Esophagus muscularis mucosa (tissue), 4 donors: Measurements from ENCODE around the gene HOXC10. TPM values are rescaled to one million over a fixed set of nuclear protein-coding genes. Genes with fewer than 3 reads are reported as not detected.

Experiments used
- DNase-seq: peaks from one replicate; pipeline ENCODE4 v3.0.0-alpha.2; 2017; ENCODE audit errors: extremely low spot score
- H3K27ac ChIP-seq, 4 donors: fragments of 200-600 bp; sonication (generic); replicated peaks in 1 of 4; 1 replicate in 3 of 4; 2 replicates in 1 of 4; pipeline ENCODE4 v1.5.1; 2016 to 2019; ENCODE audit warnings: mild to moderate bottlenecking in 1 of 4
- H3K27me3 ChIP-seq, 4 donors: fragments of 200-600 bp; sonication (generic); one replicate each; pipeline versions ENCODE4 v1.5.1 to v1.6.0; 2016 to 2019
- H3K36me3 ChIP-seq, 4 donors: fragments of 200-600 bp; sonication (generic); one replicate each; pipeline ENCODE4 v1.5.1; 2016 to 2019
- H3K4me1 ChIP-seq, 4 donors: fragments of 200-600 bp; sonication (generic); one replicate each; pipeline ENCODE4 v1.5.1; 2016 to 2019
- H3K4me3 ChIP-seq, 4 donors: fragments of 200-600 bp; sonication (generic); 1 replicate in 2 of 4; 2 replicates in 2 of 4; pipeline ENCODE4 v1.5.1; 2016 to 2019; ENCODE audit warnings: mild to moderate bottlenecking in 4 of 4, moderate library complexity in 1 of 4
- H3K9me3 ChIP-seq, 4 donors: fragments of 200-600 bp; sonication (generic); 1 replicate in 3 of 4; 2 replicates in 1 of 4; pipeline ENCODE4 v1.5.1; 2016 to 2019
- CTCF ChIP-seq, 3 experiments: fragments of 200-600 bp in 2 of 3; fragments of 450-650 bp in 1 of 3; sonication (generic) in 2 of 3; IDR thresholded peaks; one replicate each; pipeline ENCODE4 v1.5.1; 2017 to 2019; ENCODE audit warnings: antibody characterized with exemption in 3 of 3, mild to moderate bottlenecking in 2 of 3, moderate library complexity in 1 of 3
- EP300 ChIP-seq: sonication (generic); formaldehyde crosslinking; IDR thresholded peaks from one replicate; pipeline ENCODE4 v1.6.1; 2017; ENCODE audit warnings: antibody characterized with exemption
- POLR2A ChIP-seq: fragments of 450-650 bp; IDR thresholded peaks from one replicate; pipeline ENCODE4 v1.6.1; 2017; ENCODE audit warnings: antibody characterized with exemption, moderate library complexity, mild to moderate bottlenecking, low read depth
- POLR2AphosphoS5 ChIP-seq, 2 donors: sonication (generic); formaldehyde crosslinking; IDR thresholded peaks; one replicate each; pipeline ENCODE4 v1.6.1; 2017; ENCODE audit warnings: antibody characterized with exemption in 2 of 2
- WGBS: methylation state at CpG from one replicate; pipeline ENCODE4 v1.1.5; 2018; 5-methylcytosine and 5-hydroxymethylcytosine counted together
- intact Hi-C: fragments of 100-400 bp; cut with DNase I; formaldehyde crosslinking; loops from one replicate; pipeline ENCODE4 v1.15.1; 2023
- small RNA-seq, 3 donors: library from RNA; depleted of rRNA; stranded (forward); fragments of <200 nt; gene quantifications; one replicate each; pipeline ENCODE3, GENCODE V24; 2016
- total RNA-seq, 4 donors: library from RNA; depleted of rRNA; stranded (reverse); fragments of >200 nt; gene quantifications; one replicate each; pipeline versions ENCODE4 v1.1.0 to v1.2.1, GENCODE V29; 2016

HOXC10 gene
- total RNA-seq, 4 donors from 2014 or later, result not detected

GRCh38 chr12:54038284-54038870, 53.4 kb downstream of the HOXC10 start:
- WGBS, result 59% methylated on average over 5 of the region's 5 CpGs
- intact Hi-C loops, result no loop called here

GRCh38 chr12:54038871-54039414, 54.0 kb downstream of the HOXC10 start:
- H3K27ac ChIP-seq, result peak overlapping the region in 3 of 4 donors; percentile 60 to 69 (median 63)
- intact Hi-C loops, result no loop called here
- peaks cover 8 to 32% (median 19%) of the 10 kb centered on the region in 4 donors for H3K4me1 ChIP-seq
- TF ChIP-seq CTCF (IDR thresholded peaks at IDR 0.05), result no peak
- peak in 1 of 2 donors; percentile 13 for TF ChIP-seq POLR2AphosphoS5 (IDR thresholded peaks at IDR 0.05)
- 49% methylated on average over 9 of the region's 9 CpGs for WGBS
- H3K27me3 ChIP-seq, result peaks cover 0 to 29% (median 0%) of the 10 kb centered on the region in 4 donors
- H3K4me3 ChIP-seq, result peak overlapping the region in 2 of 4 donors; percentile 21 to 30
- H3K9me3 ChIP-seq, result no peaks in the 10 kb centered on the region
- DNase-seq, result no peak
- H3K36me3 ChIP-seq, result no peaks in the 10 kb centered on the region

More at GRCh38 chr12:54038284-54038870, 53.4 kb downstream of the HOXC10 start:
- H3K4me3 ChIP-seq, result no peak overlapping the region
- no peak for DNase-seq
- TF ChIP-seq EP300 (no peak), POLR2A (no peak)
- no peaks in the 10 kb centered on the region for H3K36me3 ChIP-seq
- H3K27ac ChIP-seq, result peak overlapping the region in 3 of 4 donors; percentile 27 to 69 (median 63)
- H3K4me1 ChIP-seq, result peaks cover 9 to 36% (median 24%) of the 10 kb centered on the region in 4 donors
- H3K9me3 ChIP-seq, result no peaks in the 10 kb centered on the region
- peaks cover 0 to 34% (median 0%) of the 10 kb centered on the region in 4 donors for H3K27me3 ChIP-seq

- Histone ChIP-seq H3K4me1 (peaks cover 1 to 26% (median 13%) of the 10 kb centered on the region in 4 donors), H3K27ac (peak overlapping the region in 3 of 4 donors; percentile 29 to 69 (median 60)), H3K4me3 (peak overlapping the region in 3 of 4 donors; percentile 6 to 30 (median 21)), H3K36me3 (no peaks in the 10 kb centered on the region), H3K9me3 (no peaks in the 10 kb centered on the region), H3K27me3 (peaks cover 0 to 22% (median 0%) of the 10 kb centered on the region in 4 donors)
- TF ChIP-seq POLR2AphosphoS5 (IDR thresholded peaks at IDR 0.05) (no peak), CTCF (IDR thresholded peaks at IDR 0.05) (no peak), EP300 (no peak), POLR2A (no peak)
- WGBS, result 51% methylated on average over 16 of the region's 16 CpGs
- intact Hi-C loops, result no loop called here
- DNase-seq, result no peak
These were observed 54.6 kb downstream of the HOXC10 start for GRCh38 chr12:54039417-54040147.

Small RNA genes within 50 kb of the gene (small RNA-seq; reads per million reads assigned to genes)
- gene AC012531.3 (0 reads per million in 3 donors), gene AC012531.4 (0 reads per million in 3 donors), gene HOXC5 (0 reads per million in 3 donors), gene MIR196A2 (0 to 0.19 (median 0) reads per million in 3 donors), gene MIR615 (0.33 to 0.74 (median 0.34) reads per million in 3 donors), gene RF01905 (0 reads per million in 3 donors), gene RF01906 (0 reads per million in 3 donors)

Other genes with a start within 250 kb of the HOXC10 start
- gene CISTR, start 233.2 kb upstream of the HOXC10 start, total RNA-seq, result not detected
- not detected for gene HOXC13, start 46.3 kb upstream of the HOXC10 start, total RNA-seq
- not detected for gene HOXC12, start 30.2 kb upstream of the HOXC10 start, total RNA-seq
- gene HOXC11, start 12.0 kb upstream of the HOXC10 start, total RNA-seq, result not detected
- not detected for gene HOTAIR, start 10.2 kb upstream of the HOXC10 start, total RNA-seq
- gene HOXC9, start 15.0 kb downstream of the HOXC10 start, total RNA-seq, result not detected
- gene HOXC8, start 23.8 kb downstream of the HOXC10 start, total RNA-seq, result not detected
- gene HOXC6, start 43.3 kb downstream of the HOXC10 start, total RNA-seq, result under 1 TPM in 3 of 4 donors, not detected in 1; 0.23 to 0.42 (median 0.32) TPM
- gene HOXC5, start 47.9 kb downstream of the HOXC10 start, total RNA-seq, result 1 to 10 TPM in 1 of 4 donors, under 1 TPM in 1, not detected in 2; 0.83 to 2.0 TPM
- gene HOXC4, start 68.7 kb downstream of the HOXC10 start, total RNA-seq, result 1 to 10 TPM in 3 of 4 donors, under 1 TPM in 1; 0.83 to 3.6 (median 2.5) TPM
- gene SMUG1, start 203.8 kb downstream of the HOXC10 start, total RNA-seq, result 10 to 100 TPM; 28.0 to 37.2 (median 30.8) TPM